Astrocyte of the spinal cord (primary cell): ENCODE results near the gene TRMT61A.

Source experiments
- DNase-seq: peaks from one replicate; pipeline ENCODE4 v3.0.0; 2011; ENCODE audit warnings: low read depth, low spot score
- H3K4me3 ChIP-seq: 2 replicates; pipeline ENCODE4 v1.5.1; 2011; ENCODE audit warnings: low read depth, mild to moderate bottlenecking, low read length, moderate library complexity
- CTCF ChIP-seq: IDR thresholded peaks from 2 replicates; pipeline ENCODE4 v1.5.1; 2012; ENCODE audit warnings: low read depth, mild to moderate bottlenecking, low read length, inconsistent platforms
- in situ Hi-C: cut with HindIII; loops from 2 replicates; pipeline ENCODE4 v1.10.0; 2017; ENCODE audit warnings: low sequenced_read_pairs

TRMT61A gene

GRCh38 chr14:103528587-103529382, at the start of gene TRMT61A:
Gene TRMT61A, plus strand, starts transcription at chr14:103529196. Its CDS starts 783 bp downstream, at chr14:103529979.
- in situ Hi-C loops, result no loop called here
- peak within 1 kb of the TSS; percentile 92 for H3K4me3 ChIP-seq
- DNase-seq, result peak; percentile 88
- no peak for TF ChIP-seq CTCF

GRCh38 chr14:103480595-103480994, 48.4 kb upstream of the TRMT61A start:
- no peak overlapping the region for H3K4me3 ChIP-seq
- TF ChIP-seq CTCF, result no peak
- in situ Hi-C loops, result no loop called here
- DNase-seq, result no peak

- TF ChIP-seq CTCF, result no peak
- no peak overlapping the region for H3K4me3 ChIP-seq
- peak; percentile 86 for DNase-seq
- in situ Hi-C loops, result no loop called here
Observed at GRCh38 chr14:103483600-103483999, 45.4 kb upstream of the TRMT61A start.

- DNase-seq, result no peak
- in situ Hi-C loops, result no loop called here
- no peak for TF ChIP-seq CTCF
- H3K4me3 ChIP-seq, result no peak overlapping the region
Observed at GRCh38 chr14:103485504-103485903, 43.5 kb upstream of the TRMT61A start.

GRCh38 chr14:103488071-103488470, 40.9 kb upstream of the TRMT61A start:
- in situ Hi-C loops, result no loop called here
- no peak for DNase-seq
- no peak for TF ChIP-seq CTCF
- no peak overlapping the region for H3K4me3 ChIP-seq

GRCh38 chr14:103488960-103489359, 40.0 kb upstream of the TRMT61A start:
- no peak for TF ChIP-seq CTCF
- DNase-seq, result peak; percentile 57

More at GRCh38 chr14:103488960-103489359, 40.0 kb upstream of the TRMT61A start:
- no peak overlapping the region for H3K4me3 ChIP-seq
- in situ Hi-C loops, result no loop called here
